Measurements from ENCODE around the gene TGFA.

TGFA gene

GRCh38 chr2:70553584-70554337, at the start of gene TGFA:
Gene TGFA, minus strand, starts transcription at chr2:70553826. Its CDS starts 59 bp downstream, at chr2:70553767.
- DNase-seq, result peak; percentile 76

- no peak for DNase-seq
Measured at GRCh38 chr2:70603066-70603465, 49.4 kb upstream of the TGFA start.

- DNase-seq, result no peak
Measured at GRCh38 chr2:70598197-70598596, 44.6 kb upstream of the TGFA start.

- DNase-seq, result no peak
Measured at GRCh38 chr2:70596739-70597138, 43.1 kb upstream of the TGFA start.

- no peak for DNase-seq
Measured at GRCh38 chr2:70596293-70596692, 42.7 kb upstream of the TGFA start.

- no peak for DNase-seq
Measured at GRCh38 chr2:70583091-70583490, 29.5 kb upstream of the TGFA start.

- DNase-seq, result no peak
Measured at GRCh38 chr2:70580352-70580751, 26.7 kb upstream of the TGFA start.

GRCh38 chr2:70574618-70575017, 21.0 kb upstream of the TGFA start:
- DNase-seq, result no peak

- no peak for DNase-seq
Measured at GRCh38 chr2:70574109-70574508, 20.5 kb upstream of the TGFA start.

GRCh38 chr2:70570041-70570661, 16.5 kb upstream of the TGFA start:
- no peak for DNase-seq

GRCh38 chr2:70569559-70569958, 15.9 kb upstream of the TGFA start:
- DNase-seq, result no peak

- no peak for DNase-seq
Measured at GRCh38 chr2:70566906-70567305, 13.3 kb upstream of the TGFA start.

DNA sequence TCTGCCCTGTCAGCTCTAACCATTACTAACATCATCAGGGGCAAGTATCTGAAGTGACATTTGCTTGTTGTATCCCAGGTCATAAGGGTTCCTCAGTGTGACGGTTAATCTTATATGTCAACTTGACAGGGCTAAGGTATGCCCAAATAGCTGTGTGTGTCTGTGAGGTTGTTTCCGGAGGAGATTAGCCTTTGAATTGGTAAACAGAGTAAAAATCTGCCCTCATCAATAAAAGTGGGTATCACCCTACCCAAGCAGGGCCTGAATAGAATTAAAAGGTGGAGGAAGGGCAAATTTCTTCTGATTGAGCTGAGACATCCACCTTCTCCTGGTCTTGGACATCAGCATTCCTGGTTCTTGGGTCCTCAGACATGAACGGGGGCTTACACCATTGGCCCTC, 12.8 kb upstream of the TGFA start:
- no peak for DNase-seq

DNA sequence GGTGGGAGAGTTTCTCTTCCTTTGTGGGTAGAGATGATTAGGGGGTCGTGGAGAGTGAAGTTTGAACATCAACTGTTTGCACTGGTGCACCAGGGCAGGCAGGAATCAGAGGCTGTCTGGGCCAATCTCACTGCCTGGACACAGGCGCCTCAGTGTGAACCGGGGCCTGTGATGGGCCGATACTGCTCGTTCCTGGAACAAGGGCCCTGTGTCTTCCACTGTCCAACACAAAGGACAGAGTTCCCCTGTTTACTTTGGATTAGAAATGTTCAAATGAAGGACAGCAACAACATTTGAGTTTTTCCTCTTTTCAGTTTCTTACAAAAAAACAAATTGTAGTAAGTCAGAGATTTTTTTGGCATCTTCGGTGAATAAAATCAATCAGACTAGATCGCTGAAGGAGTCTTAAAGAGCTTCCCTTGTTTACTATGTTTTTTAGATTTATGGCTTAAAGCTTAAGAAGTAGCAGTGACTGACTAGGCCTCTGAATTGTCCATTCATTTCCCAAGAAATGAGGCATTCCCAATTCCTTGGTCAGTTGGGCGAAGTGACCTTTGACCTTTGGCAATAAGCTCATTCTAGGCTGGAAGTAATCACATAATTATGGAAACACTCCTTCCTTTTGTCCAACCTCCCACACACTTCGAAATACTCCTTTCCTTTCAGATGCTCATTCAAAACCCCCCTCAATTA, 11.6 kb upstream of the TGFA start:
- DNase-seq, result no peak

- DNase-seq, result no peak
Measured at GRCh38 chr2:70561893-70562292, 8.3 kb upstream of the TGFA start.

GRCh38 chr2:70560442-70560841, 6.8 kb upstream of the TGFA start:
- no peak for DNase-seq

- no peak for DNase-seq
Measured at GRCh38 chr2:70560040-70560439, 6.4 kb upstream of the TGFA start.

DNA sequence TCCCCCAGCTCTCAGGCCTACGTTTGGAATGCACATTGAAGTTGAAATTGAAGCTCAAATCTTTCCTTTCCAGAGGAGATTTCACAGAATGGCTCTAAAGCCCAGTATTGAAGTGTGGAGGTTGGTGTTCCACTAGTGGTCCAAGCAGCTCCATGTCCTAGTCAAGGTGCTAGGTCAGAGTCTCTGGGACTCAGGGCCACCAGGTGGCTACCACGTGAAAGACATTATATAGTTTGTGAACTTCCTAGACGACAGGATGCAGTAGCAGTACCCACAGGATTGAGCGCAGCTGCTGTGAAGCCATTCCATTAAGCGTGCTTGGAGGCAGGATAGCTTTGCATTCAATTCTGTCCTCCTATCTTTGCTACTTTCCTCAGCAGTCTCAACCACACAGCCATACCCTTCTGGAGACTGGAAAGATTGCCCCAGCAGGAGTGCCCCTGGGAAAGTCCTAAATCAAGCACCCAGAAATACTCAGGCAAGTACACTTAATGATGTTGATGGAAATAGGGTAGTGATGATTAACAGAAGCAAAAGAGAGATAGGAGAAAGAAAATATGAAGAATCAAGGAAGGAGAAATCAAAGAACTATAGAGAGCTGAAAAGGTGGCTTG, 4.7 kb upstream of the TGFA start:
- no peak for DNase-seq

DNA sequence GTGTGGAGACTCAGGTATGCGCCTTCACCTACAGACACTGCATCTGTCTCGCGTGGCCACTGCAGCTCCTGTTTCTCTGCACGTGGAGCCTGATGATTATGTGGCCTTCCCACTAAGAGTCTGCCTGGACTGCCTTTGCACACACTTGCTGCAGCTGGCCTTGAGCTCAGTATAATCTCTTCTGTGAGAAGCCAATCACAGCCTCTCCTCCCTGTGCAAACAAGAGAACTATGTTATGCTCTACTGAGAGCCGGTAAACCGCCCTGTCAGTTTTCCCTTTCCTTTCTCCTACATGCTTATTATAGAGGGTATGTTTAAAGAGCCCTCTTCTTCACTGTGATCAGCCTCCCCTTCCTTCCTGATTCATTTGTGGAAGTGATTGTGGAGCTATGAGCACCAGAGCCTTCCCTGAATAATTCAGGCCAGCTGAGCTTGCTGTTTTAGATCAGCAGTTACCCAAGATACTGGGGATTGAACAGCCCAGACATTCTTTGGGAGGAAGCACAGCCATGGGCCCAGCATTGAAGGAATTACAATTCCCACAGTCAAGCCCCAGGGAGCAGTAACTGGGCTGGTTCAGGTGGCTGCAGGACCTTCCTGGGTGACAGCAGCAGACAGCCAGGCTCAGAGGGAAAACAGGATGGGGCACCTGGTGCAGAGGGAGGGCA, 3.7 kb upstream of the TGFA start:
- no peak for DNase-seq

DNA sequence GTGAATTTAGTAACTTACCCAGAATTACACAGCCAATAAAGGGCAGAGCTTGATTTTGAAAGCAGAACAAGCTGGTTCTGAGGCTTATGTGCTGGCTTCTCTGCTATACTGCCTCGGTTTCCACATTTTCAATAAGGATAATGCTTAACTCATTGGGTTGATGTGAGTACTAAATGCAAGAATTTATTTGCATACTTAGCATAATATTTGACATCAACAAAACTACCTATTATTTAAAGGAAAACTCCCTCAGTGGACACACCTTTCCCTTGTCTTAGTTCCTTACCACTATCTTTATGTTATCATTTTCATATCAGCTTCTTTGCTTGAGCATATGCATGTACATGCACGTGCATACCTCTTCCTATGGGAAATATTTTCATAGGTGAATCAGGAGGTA, 3.0 kb upstream of the TGFA start:
- no peak for DNase-seq

DNA sequence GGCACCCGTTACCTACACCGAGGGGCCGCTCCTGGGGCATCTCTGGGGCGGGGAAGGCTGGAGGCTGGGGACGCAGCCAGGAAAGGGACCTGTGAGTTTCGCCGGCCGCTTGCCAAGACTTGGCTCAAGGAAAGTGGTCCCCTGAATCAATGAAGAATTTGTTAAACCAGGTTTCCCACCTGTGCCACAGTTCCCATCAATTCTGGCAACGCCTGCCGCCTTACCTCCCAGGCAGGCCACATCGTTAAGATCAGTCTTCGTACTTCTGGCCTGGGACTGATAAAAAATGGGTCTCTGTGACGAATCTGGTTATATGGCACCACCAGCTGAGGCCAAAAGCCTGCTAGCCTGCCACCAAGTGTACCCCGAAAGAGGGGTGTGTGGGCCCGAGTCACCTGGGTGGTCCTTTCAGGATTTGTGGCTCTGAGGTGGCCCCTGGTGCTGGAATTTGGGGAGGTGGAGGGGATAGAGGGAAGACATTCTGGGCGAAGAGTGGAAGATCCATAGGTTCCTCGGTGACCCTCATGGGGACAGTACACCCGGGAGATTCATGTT, 789 bp upstream of the TGFA start:
- no peak for DNase-seq

DNA sequence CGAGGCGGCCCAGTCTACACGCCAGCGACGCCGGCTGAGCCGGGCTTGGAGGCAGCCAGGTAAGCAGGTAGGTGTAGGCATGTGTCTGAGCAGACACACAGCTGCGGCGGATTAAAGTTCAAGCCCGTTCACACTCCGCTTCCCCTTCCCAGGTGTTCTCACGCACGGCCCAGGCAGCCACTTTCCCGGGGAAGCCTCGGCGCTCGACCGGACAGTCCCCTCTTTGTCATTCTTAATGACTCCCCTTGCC, 367 bp downstream of the TGFA start:
- no peak for DNase-seq

All from CD4-positive, alpha-beta T cell treated with Interleukin-17A for 1 hour (primary cell).